ENCODE measurements around the gene AGXT.

AGXT gene

GRCh38 chr2:240869956-240870875 is 1.6 kb downstream of the AGXT start:
- no peak for DNase-seq (ENCODE audit: low read depth)

GRCh38 chr2:240871071-240871958 is 2.7 kb downstream of the AGXT start:
- no peak for DNase-seq (ENCODE audit: low read depth)

GRCh38 chr2:240872317-240873097 is 3.9 kb downstream of the AGXT start:
- no peak for DNase-seq (ENCODE audit: low read depth)

- no peak for DNase-seq (ENCODE audit: low read depth)
Measured at GRCh38 chr2:240873098-240873788, 4.6 kb downstream of the AGXT start.

GRCh38 chr2:240873805-240874714 is 5.4 kb downstream of the AGXT start:
- no peak for DNase-seq (ENCODE audit: low read depth)

GRCh38 chr2:240874715-240875227 is 6.1 kb downstream of the AGXT start:
- no peak for DNase-seq (ENCODE audit: low read depth)

GRCh38 chr2:240875228-240876034 is 6.8 kb downstream of the AGXT start:
- DNase-seq (ENCODE audit: low read depth) = no peak

GRCh38 chr2:240876035-240876474 is 7.4 kb downstream of the AGXT start:
- no peak for DNase-seq (ENCODE audit: low read depth)

GRCh38 chr2:240876475-240877251 is 8.0 kb downstream of the AGXT start:
- no peak for DNase-seq (ENCODE audit: low read depth)

- DNase-seq (ENCODE audit: low read depth) = no peak
Measured at GRCh38 chr2:240877460-240878340, 9.1 kb downstream of the AGXT start.

GRCh38 chr2:240878341-240878936 is 9.8 kb downstream of the AGXT start:
- DNase-seq (ENCODE audit: low read depth) = no peak

- no peak for DNase-seq (ENCODE audit: low read depth)
Measured at GRCh38 chr2:240879105-240879504, 10.5 kb downstream of the AGXT start.

- DNase-seq (ENCODE audit: low read depth) = no peak
Measured at GRCh38 chr2:240881913-240882312, 13.3 kb downstream of the AGXT start.

- no peak for DNase-seq (ENCODE audit: low read depth)
Measured at GRCh38 chr2:240884221-240884620, 15.6 kb downstream of the AGXT start.

- DNase-seq (ENCODE audit: low read depth) = no peak
Measured at GRCh38 chr2:240884745-240885144, 16.1 kb downstream of the AGXT start.

GRCh38 chr2:240885566-240885965 is 16.9 kb downstream of the AGXT start:
- no peak for DNase-seq (ENCODE audit: low read depth)

GRCh38 chr2:240886023-240886565 is 17.5 kb downstream of the AGXT start:
- DNase-seq (ENCODE audit: low read depth) = no peak
